Lung (tissue), 12 donors: ENCODE results near the gene ZSWIM2. TPM values are rescaled to one million over a fixed set of nuclear protein-coding genes. Genes with fewer than 3 reads are reported as not detected.

Experiments used
- ATAC-seq: fragments of 200-7000 bp; cut with Tn5 transposase; one replicate; pipeline ENCODE4 v1.9.1; 2020; ENCODE audit warnings: moderate number of reproducible peaks; ENCODE audit not compliant: insufficient read depth, low FRiP score
- DNase-seq, 3 donors: peaks; one replicate each; pipeline ENCODE4 v3.0.0-alpha.2; 2013 to 2017
- H3K27ac ChIP-seq, 2 donors: one replicate each; pipeline ENCODE4 v1.5.1; 2013; ENCODE audit warnings: mild to moderate bottlenecking in 2 of 2, moderate library complexity in 2 of 2, control low read depth in 1 of 2, inconsistent platforms in 1 of 2, low read depth in 1 of 2, low read length in 1 of 2
- H3K27me3 ChIP-seq, 3 donors: one replicate each; pipeline ENCODE4 v1.5.1; 2013; ENCODE audit warnings: low read length in 2 of 3; ENCODE audit not compliant: control insufficient read depth in 3 of 3, insufficient read depth in 3 of 3
- H3K36me3 ChIP-seq, 4 donors: one replicate each; pipeline ENCODE4 v1.5.1; 2013; ENCODE audit warnings: low read length in 4 of 4, mild to moderate bottlenecking in 1 of 4, moderate library complexity in 1 of 4; ENCODE audit not compliant: control insufficient read depth in 4 of 4, insufficient read depth in 4 of 4
- H3K4me1 ChIP-seq, 5 donors: one replicate each; pipeline ENCODE4 v1.5.1; 2013; ENCODE audit warnings: low read length in 5 of 5, mild to moderate bottlenecking in 2 of 5, moderate library complexity in 1 of 5; ENCODE audit not compliant: control insufficient read depth in 5 of 5, insufficient read depth in 5 of 5
- H3K4me3 ChIP-seq: one replicate; pipeline ENCODE4 v1.5.1; 2013; ENCODE audit warnings: mild to moderate bottlenecking, control low read depth, moderate library complexity
- H3K9ac ChIP-seq, 2 donors: one replicate each; pipeline ENCODE4 v1.5.1; 2013; ENCODE audit warnings: low read length in 2 of 2, control low read depth in 1 of 2; ENCODE audit not compliant: insufficient read depth in 1 of 2
- H3K9me3 ChIP-seq, 4 donors: one replicate each; pipeline ENCODE4 v1.5.1; 2013; ENCODE audit warnings: low read length in 3 of 4, mild to moderate bottlenecking in 1 of 4, moderate library complexity in 1 of 4; ENCODE audit not compliant: control insufficient read depth in 4 of 4, insufficient read depth in 3 of 4
- WGBS, 2 donors: extraction: QIAGEN DNeasy Blood & Tissue Kit; methylation state at CpG; one replicate each; pipeline ENCODE4 v1.1.7; 2013; 5-methylcytosine and 5-hydroxymethylcytosine counted together
- polyA plus RNA-seq, 2 donors: library from polyadenylated mRNA; stranded (reverse); fragments of 200-250 nt; gene quantifications; one replicate each; pipeline ENCODE4 v1.2.1, GENCODE V29; 2013
- total RNA-seq, 2 donors: library from RNA; depleted of rRNA in 1 of 2; stranded (reverse); fragments of >200 nt in 1 of 2; gene quantifications; one replicate each; pipeline ENCODE4 v1.2.1, GENCODE V29; 2014 to 2021
- TF ChIP-seq, protein P1 (sequence below): IDR thresholded peaks from 2 replicates; pipeline ENCODE4 v1.5.1; 2012; ENCODE audit warnings: mild to moderate bottlenecking; ENCODE audit errors: control extremely low read depth, extremely low read depth
- donor health status: control.
- donor health status: control.
- donor health status: Bipolar disorder and iron deficiency.
- donor health status: healthy.
- donor health status: DM: yes; HTN: yes; CAD: no.

The ZSWIM2 gene
- total and polyA plus RNA-seq, 4 donors: not detected

DNA sequence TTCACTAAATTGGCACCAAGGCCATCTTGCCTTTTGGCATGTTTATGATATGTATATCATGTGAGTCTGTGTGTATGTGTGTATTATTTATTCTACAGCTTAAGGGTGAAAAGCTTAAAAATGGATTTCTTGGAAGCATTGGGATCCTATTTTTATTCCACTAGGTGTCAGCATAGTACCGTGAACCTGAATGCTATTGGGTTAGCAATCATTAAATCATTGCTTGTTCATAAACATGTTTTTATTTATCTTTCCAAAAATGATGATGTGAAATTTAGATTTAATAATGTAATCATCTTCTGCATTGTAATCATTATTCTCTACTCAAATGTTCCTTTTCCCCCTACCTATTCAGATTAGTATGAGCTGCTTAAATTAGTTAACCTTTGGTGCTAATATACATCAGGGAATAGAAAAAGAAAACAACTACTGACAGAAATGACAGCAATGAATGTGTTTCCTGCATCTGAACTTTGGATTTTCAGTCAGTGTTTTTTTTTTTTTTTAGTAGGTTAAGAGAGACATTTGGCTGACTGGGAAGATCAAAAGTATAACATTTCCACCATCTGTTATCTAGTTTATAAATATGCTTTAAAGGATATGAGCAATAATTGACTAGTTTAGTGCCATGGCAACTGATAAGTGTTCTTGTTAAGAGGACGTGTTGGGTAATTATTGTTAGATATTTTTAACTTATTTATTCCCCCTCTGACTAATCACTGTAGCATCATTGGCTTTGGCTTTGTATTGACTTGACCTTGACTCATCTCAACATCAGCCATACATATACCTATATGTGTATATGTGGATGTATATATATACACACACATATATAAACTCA is 14.1 kb upstream of the ZSWIM2 start:
- TF ChIP-seq, protein P1, sequence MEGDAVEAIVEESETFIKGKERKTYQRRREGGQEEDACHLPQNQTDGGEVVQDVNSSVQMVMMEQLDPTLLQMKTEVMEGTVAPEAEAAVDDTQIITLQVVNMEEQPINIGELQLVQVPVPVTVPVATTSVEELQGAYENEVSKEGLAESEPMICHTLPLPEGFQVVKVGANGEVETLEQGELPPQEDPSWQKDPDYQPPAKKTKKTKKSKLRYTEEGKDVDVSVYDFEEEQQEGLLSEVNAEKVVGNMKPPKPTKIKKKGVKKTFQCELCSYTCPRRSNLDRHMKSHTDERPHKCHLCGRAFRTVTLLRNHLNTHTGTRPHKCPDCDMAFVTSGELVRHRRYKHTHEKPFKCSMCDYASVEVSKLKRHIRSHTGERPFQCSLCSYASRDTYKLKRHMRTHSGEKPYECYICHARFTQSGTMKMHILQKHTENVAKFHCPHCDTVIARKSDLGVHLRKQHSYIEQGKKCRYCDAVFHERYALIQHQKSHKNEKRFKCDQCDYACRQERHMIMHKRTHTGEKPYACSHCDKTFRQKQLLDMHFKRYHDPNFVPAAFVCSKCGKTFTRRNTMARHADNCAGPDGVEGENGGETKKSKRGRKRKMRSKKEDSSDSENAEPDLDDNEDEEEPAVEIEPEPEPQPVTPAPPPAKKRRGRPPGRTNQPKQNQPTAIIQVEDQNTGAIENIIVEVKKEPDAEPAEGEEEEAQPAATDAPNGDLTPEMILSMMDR: peak; percentile 34
- Histone ChIP-seq H3K9me3 (no peaks in the 10 kb centered on the region), H3K4me3 (no peak overlapping the region), H3K9ac (no peak overlapping the region), H3K27ac (no peak overlapping the region), H3K36me3 (no peaks in the 10 kb centered on the region), H3K4me1 (peaks cover 0 to 5% (median 0%) of the 10 kb centered on the region in 5 donors), H3K27me3 (no peaks in the 10 kb centered on the region)
- no peak for ATAC-seq
- WGBS, 2 donors: 1 to 11% methylated on average over 2 of the region's 2 CpGs
- peak in 2 of 3 donors; percentile 72 to 73 for DNase-seq

DNA sequence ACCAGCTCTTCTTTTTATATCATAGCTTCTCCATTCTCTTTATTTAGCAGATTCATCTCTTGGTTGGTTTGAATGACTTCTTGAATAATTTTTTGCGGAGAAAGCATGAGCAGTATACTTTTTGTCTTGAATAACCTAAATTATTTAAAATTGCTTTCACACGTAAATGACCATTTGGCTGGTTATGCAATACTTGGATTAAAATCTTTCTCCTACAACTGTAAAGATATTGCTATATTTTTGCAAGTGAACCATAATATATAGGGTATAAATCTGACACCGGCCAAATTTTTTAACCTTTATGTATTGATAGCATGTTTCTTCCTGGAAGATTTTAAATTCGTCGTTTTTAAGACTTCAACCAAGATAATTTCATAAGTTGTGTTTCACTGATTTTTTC is 6.2 kb upstream of the ZSWIM2 start:
- H3K4me3 ChIP-seq: no peak overlapping the region
- H3K27ac ChIP-seq: no peak overlapping the region
- H3K36me3 ChIP-seq: no peaks in the 10 kb centered on the region
- no peaks in the 10 kb centered on the region for H3K4me1 ChIP-seq
- TF ChIP-seq, protein P1: no peak
- H3K9ac ChIP-seq: no peak overlapping the region
- ATAC-seq: no peak
- 87 to 92% methylated on average over 5 of the region's 5 CpGs for WGBS, 2 donors
- H3K9me3 ChIP-seq: no peaks in the 10 kb centered on the region
- H3K27me3 ChIP-seq: no peaks in the 10 kb centered on the region
- DNase-seq: no peak

DNA sequence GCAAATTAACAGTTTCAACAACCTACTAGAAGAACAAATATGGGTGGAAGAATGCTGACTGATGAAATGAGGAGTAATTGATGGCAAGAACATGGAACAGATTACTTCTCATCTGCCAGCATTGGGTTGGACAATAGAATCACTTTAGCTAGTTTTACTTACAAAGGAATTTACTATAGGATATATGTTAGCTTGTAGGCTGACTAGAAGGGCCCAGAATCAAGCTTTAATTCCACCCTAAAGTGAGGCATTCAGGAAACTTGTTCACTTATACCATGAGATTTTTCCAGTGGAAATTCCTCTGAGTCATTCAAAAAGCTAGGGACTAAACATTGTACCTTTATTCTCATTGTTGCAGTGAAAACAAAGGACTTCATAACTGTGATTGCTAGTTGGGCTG is 5.0 kb upstream of the ZSWIM2 start:
- H3K9ac ChIP-seq: no peak overlapping the region
- no peak overlapping the region for H3K4me3 ChIP-seq

More for the DNA sequence above, 5.0 kb upstream of the ZSWIM2 start:
- no peak for ATAC-seq
- peaks cover 0 to 5% (median 0%) of the 10 kb centered on the region in 5 donors for H3K4me1 ChIP-seq
- H3K27ac ChIP-seq: no peak overlapping the region
- TF ChIP-seq, protein P1: no peak
- no peaks in the 10 kb centered on the region for H3K9me3 ChIP-seq
- no peaks in the 10 kb centered on the region for H3K36me3 ChIP-seq
- no peak for DNase-seq
- H3K27me3 ChIP-seq: no peaks in the 10 kb centered on the region
